OCI-LY7 (cell line): ENCODE data around the gene VPS8.

Experiments used
- EZH2phosphoT487 ChIP-seq: fragments of 200-600 bp; sonication (generic); IDR thresholded peaks from 2 replicates; pipeline ENCODE4 v1.6.1; 2018; ENCODE audit warnings: low read depth, borderline replicate concordance, mild to moderate bottlenecking, mixed run types, antibody characterized with exemption, low read length, moderate library complexity, mixed read lengths
- TF ChIP-seq, protein P1 (sequence below): fragments of 200-600 bp; sonication (generic); conservative IDR thresholded peaks from 2 replicates; pipeline ENCODE4 v1.5.1; 2014; ENCODE audit warnings: mild to moderate bottlenecking, antibody characterized with exemption, low read length, moderate library complexity, mixed read lengths

DNA sequence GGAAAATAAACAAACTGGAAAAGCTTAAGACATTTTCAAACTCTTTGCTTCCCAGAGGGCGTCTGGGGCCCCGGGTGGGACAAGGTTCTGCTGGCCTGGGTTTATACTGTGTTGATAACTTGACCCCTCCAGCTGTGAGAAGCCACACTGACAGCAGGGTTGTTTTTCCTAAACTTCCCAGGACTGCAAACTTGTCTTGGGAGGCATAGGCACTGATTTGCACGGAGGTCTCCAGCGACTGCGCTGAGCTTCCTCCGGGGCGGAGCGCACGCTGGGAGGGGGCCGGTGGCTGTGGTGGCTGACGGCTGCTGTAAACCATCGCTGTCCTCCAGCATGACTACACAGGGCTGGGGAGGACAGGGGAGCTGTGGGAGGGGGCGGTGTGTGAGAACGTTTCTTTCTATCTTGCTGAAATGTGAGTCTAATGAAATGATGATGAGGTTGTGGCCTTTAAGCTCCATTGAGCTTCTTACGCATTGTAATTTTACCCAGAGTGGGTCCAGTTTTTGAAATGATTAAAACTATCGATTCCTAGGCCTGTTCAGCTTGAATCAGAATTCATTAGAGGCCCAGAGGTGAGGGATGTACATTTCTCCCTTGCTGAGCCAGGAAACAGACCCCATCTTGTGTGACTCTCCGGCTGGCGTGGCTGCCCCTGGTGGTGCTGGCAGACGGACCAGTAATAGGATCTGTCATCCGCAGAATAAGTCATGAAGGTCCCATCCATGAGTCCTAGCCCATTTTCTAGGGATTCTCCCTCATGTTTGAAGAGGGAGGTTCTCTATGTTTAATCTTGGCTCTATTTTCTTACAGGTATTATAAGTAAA lies 40.5 kb upstream of the VPS8 start:
- TF ChIP-seq, protein P1, sequence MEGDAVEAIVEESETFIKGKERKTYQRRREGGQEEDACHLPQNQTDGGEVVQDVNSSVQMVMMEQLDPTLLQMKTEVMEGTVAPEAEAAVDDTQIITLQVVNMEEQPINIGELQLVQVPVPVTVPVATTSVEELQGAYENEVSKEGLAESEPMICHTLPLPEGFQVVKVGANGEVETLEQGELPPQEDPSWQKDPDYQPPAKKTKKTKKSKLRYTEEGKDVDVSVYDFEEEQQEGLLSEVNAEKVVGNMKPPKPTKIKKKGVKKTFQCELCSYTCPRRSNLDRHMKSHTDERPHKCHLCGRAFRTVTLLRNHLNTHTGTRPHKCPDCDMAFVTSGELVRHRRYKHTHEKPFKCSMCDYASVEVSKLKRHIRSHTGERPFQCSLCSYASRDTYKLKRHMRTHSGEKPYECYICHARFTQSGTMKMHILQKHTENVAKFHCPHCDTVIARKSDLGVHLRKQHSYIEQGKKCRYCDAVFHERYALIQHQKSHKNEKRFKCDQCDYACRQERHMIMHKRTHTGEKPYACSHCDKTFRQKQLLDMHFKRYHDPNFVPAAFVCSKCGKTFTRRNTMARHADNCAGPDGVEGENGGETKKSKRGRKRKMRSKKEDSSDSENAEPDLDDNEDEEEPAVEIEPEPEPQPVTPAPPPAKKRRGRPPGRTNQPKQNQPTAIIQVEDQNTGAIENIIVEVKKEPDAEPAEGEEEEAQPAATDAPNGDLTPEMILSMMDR, result no peak
- no peak for TF ChIP-seq EZH2phosphoT487
